ENCODE results near the gene CCNY.

DNA sequence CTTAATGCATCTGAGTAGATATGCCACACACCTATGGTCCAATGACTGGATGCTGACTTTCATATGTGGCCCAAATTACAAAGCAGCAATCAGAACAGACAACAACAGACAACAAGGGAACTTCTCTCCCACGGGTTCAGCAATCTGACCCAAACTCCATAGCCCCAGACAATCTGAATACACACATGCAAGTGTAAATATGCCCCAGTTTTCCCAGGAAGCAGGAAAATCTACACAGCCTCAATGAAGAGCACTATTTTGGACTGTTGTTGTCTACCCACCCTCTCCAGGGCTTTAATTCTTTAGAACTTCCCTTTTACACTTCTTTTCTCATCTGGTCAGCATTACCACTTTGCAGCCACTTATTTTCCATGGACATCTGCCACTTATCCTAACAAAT lies 2.0 kb upstream of the CCNY start:
- TF ChIP-seq ZNF512 (CRISPR knock-in tag; IDR thresholded peaks at IDR 0.05; ENCODE audit: borderline replicate concordance) (no peak), CTCF (IDR thresholded peaks at IDR 0.05) (no peak), HMGA2 (CRISPR knock-in tag; IDR thresholded peaks at IDR 0.05) (no peak), NFYB (CRISPR knock-in tag; conservative IDR thresholded peaks at IDR 0.05; ENCODE audit: low read depth) (no peak), ZBTB43 (CRISPR knock-in tag; IDR thresholded peaks at IDR 0.05) (no peak), RELA (CRISPR knock-in tag; IDR thresholded peaks at IDR 0.05; ENCODE audit: borderline replicate concordance) (no peak)

All from WTC11 (cell line).